SK-N-SH (cell line): ENCODE measurements around the gene PLA2G3. TPM values are rescaled to one million over a fixed set of nuclear protein-coding genes. Genes with fewer than 3 reads are reported as not detected.

Source experiments
- CTCF ChIA-PET: fragments of 300-600, 350-600 bp; formaldehyde crosslinking; extraction: SDS; loops from one replicate; lab custom pipeline; 2021; lab: Yijun Ruan, JAX
- POLR2A ChIA-PET: fragments of 350-600 bp; sonication (Branson Sonifier 250); formaldehyde crosslinking; extraction: SDS; loops from one replicate; lab custom pipeline; 2020; ENCODE audit warnings: antibody characterized with exemption, inconsistent platforms; lab: Yijun Ruan, JAX
- DNase-seq: peaks from one replicate; pipeline ENCODE4 v3.0.0; 2012
- H2AFZ ChIP-seq: fragments of 200-600 bp; sonication (generic); 2 replicates; pipeline ENCODE4 v1.8.1; 2016; ENCODE audit warnings: antibody characterized with exemption, mild to moderate bottlenecking, low read depth
- H3F3A ChIP-seq: fragments of 200-600 bp; sonication (generic); replicated peaks from 2 replicates; pipeline ENCODE3; 2016; ENCODE audit warnings: antibody characterized with exemption, mild to moderate bottlenecking; ENCODE audit not compliant: insufficient read depth
- H3K27ac ChIP-seq, 2 experiments: fragments of 200-500 bp in 1 of 2; fragments of 200-600 bp in 1 of 2; sonication (Bioruptor generic) in 1 of 2; sonication (generic), shearing (Covaris generic) in 1 of 2; 2 replicates each; pipeline versions ENCODE4 v1.5.1 to v1.6.1; 2014 to 2016; ENCODE audit warnings: low read depth in 2 of 2, inconsistent platforms in 1 of 2, low read length in 1 of 2, mild to moderate bottlenecking in 1 of 2, mixed read lengths in 1 of 2
- H3K27me3 ChIP-seq: fragments of 200-600 bp; sonication (generic), shearing (Covaris generic); 2 replicates; pipeline ENCODE4 v1.6.1; 2016; ENCODE audit warnings: mixed run types; ENCODE audit not compliant: insufficient read depth
- H3K36me3 ChIP-seq, 2 experiments: fragments of 200-500 bp in 1 of 2; fragments of 200-600 bp in 1 of 2; sonication (Bioruptor generic) in 1 of 2; sonication (generic) in 1 of 2; replicated peaks in 1 of 2; 2 replicates each; pipeline versions ENCODE3 to v1.5.1; 2014 to 2016; ENCODE audit warnings: low read length in 1 of 2, mild to moderate bottlenecking in 1 of 2; ENCODE audit not compliant: insufficient read depth in 2 of 2, control insufficient read depth in 1 of 2
- H3K4me1 ChIP-seq, 2 experiments: fragments of 200-500 bp in 1 of 2; fragments of 200-600 bp in 1 of 2; sonication (Bioruptor generic) in 1 of 2; sonication (generic), shearing (Covaris generic) in 1 of 2; 2 replicates each; pipeline versions ENCODE4 v1.5.1 to v1.6.1; 2014 to 2016; ENCODE audit warnings: low read depth in 1 of 2, low read length in 1 of 2, mixed run types in 1 of 2; ENCODE audit not compliant: insufficient read depth in 2 of 2, control insufficient read depth in 1 of 2
- H3K4me2 ChIP-seq: fragments of 200-600 bp; sonication (generic), shearing (Covaris generic); 2 replicates; pipeline ENCODE4 v1.6.1; 2017; ENCODE audit warnings: mixed run types
- H3K4me3 ChIP-seq, 2 experiments: fragments of 200-500 bp in 1 of 2; fragments of 200-600 bp in 1 of 2; sonication (Bioruptor generic) in 1 of 2; sonication (generic), shearing (Covaris generic) in 1 of 2; 2 replicates each; pipeline versions ENCODE4 v1.5.1 to v1.8.1; 2014 to 2016; ENCODE audit warnings: low read depth in 2 of 2, inconsistent platforms in 1 of 2, low read length in 1 of 2, mild to moderate bottlenecking in 1 of 2, mixed read lengths in 1 of 2, moderate library complexity in 1 of 2
- H3K79me2 ChIP-seq: fragments of 200-600 bp; sonication (generic); 2 replicates; pipeline ENCODE4 v1.8.1; 2017; ENCODE audit warnings: mild to moderate bottlenecking; ENCODE audit not compliant: insufficient read depth
- H3K9ac ChIP-seq: fragments of 200-600 bp; sonication (generic); 2 replicates; pipeline ENCODE4 v1.6.1; 2017; ENCODE audit warnings: mixed run types
- H3K9me2 ChIP-seq: fragments of 200-600 bp; sonication (generic); 2 replicates; pipeline ENCODE4 v1.6.1; 2017; ENCODE audit warnings: mixed run types
- H3K9me3 ChIP-seq: fragments of 200-600 bp; sonication (generic); 2 replicates; pipeline ENCODE4 v1.6.1; 2017; ENCODE audit warnings: mixed run types, mild to moderate bottlenecking, moderate library complexity
- H4K20me1 ChIP-seq: fragments of 200-600 bp; sonication (generic); 2 replicates; pipeline ENCODE4 v1.6.1; 2017; ENCODE audit warnings: mild to moderate bottlenecking, mixed run types; ENCODE audit not compliant: insufficient read depth
- EP300 ChIP-seq, 2 experiments: IDR thresholded peaks; 2 replicates each; pipeline versions ENCODE4 v1.4.0 to v1.6.1; 2012; ENCODE audit warnings: borderline replicate concordance in 1 of 2, low read depth in 1 of 2, low read length in 1 of 2
- FOXM1 ChIP-seq: IDR thresholded peaks from 2 replicates; pipeline ENCODE4 v1.4.0; 2012; ENCODE audit warnings: low read depth, mild to moderate bottlenecking
- GABPA ChIP-seq: IDR thresholded peaks from 2 replicates; pipeline ENCODE4 v1.4.0; 2012; ENCODE audit warnings: low read depth, mild to moderate bottlenecking
- GATA2 ChIP-seq: sonication (generic); formaldehyde crosslinking; IDR thresholded peaks from 2 replicates; pipeline ENCODE4 v1.5.0; 2020; ENCODE audit warnings: mild to moderate bottlenecking, missing genetic modification reagents
- MXI1 ChIP-seq: IDR thresholded peaks from 2 replicates; pipeline ENCODE4 v1.6.1; 2012; ENCODE audit warnings: mild to moderate bottlenecking, low read depth, low read length, improper control_type of control experiment
- NRF1 ChIP-seq: IDR thresholded peaks from 2 replicates; pipeline ENCODE4 v1.6.1; 2012; ENCODE audit warnings: low read depth, mild to moderate bottlenecking, low read length
- RCOR1 ChIP-seq: fragments of 150-350 bp; IDR thresholded peaks from 2 replicates; pipeline ENCODE4 v1.6.1; 2017; ENCODE audit warnings: antibody characterized with exemption, low read length
- RXRA ChIP-seq: IDR thresholded peaks from 2 replicates; pipeline ENCODE4 v1.4.0; 2012; ENCODE audit warnings: low read depth, mild to moderate bottlenecking, borderline replicate concordance
- SIN3A ChIP-seq: IDR thresholded peaks from 2 replicates; pipeline ENCODE4 v1.6.1; 2012; ENCODE audit warnings: low read depth, mild to moderate bottlenecking, low read length, moderate library complexity, borderline replicate concordance
- TAF1 ChIP-seq: IDR thresholded peaks from 2 replicates; pipeline ENCODE4 v1.6.1; 2012; ENCODE audit warnings: low read depth, mild to moderate bottlenecking, low read length, moderate library complexity, borderline replicate concordance
- TCF12 ChIP-seq: IDR thresholded peaks from 2 replicates; pipeline ENCODE4 v1.4.0; 2012
- YY1 ChIP-seq: IDR thresholded peaks from 2 replicates; pipeline ENCODE4 v1.4.0; 2012; ENCODE audit warnings: low read depth, mild to moderate bottlenecking
- WGBS: methylation state at CpG from one replicate; pipeline ENCODE4 v1.1.6; 2017; ENCODE audit warnings: low lambda C conversion rate; 5-methylcytosine and 5-hydroxymethylcytosine counted together
- polyA plus RNA-seq, 3 experiments: library from polyadenylated mRNA; depleted of rRNA; stranded (reverse); fragments of >200 nt; gene quantifications; 2 replicates each; pipeline ENCODE4 v1.2.3, GENCODE V29; 2012
- TF ChIP-seq, protein P1 (sequence below): IDR thresholded peaks from 2 replicates; pipeline ENCODE4; 2012
- TF ChIP-seq, protein P2 (sequence below): IDR thresholded peaks from 2 replicates; pipeline ENCODE4 v1.6.1; 2012; ENCODE audit warnings: mild to moderate bottlenecking, low read depth, low read length, moderate library complexity
- TF ChIP-seq, protein P3 (sequence below): fragments of 150-350 bp; IDR thresholded peaks from 2 replicates; pipeline ENCODE4 v1.6.1; 2016; ENCODE audit warnings: mild to moderate bottlenecking, low read depth, low read length

PLA2G3 gene
- polyA plus RNA-seq, 1 of the 3 experiments (the other 2 are of a cell fraction): not detected

DNA sequence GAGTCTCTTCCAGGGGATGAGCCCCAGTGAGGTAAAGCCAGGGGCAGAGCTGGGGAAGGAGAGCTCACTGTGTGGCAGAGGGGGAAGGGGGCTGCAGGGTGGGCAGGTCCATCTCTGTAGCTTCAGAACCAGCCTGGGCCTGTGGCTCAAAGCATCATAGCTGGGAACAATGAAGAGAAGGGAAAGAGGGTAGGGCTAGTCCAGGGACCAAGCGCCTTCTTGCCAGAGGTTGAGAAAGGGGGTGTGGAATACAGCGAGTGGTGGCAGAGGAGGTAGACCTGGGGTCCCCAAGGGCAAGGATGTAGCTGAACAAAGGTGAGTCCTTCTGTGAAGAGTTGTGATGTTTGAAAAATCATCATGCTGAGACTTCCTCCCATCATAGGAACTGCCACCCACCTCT lies 1.2 kb upstream of the PLA2G3 start:
- no peak for DNase-seq
- Histone ChIP-seq H3K27ac (no peak overlapping the region), H3F3A (no peaks in the 10 kb centered on the region), H3K4me1 (peaks cover 0 to 32% of the 10 kb centered on the region in 2 experiments; a peak in 2 of 4 replicates), H3K79me2 (no peaks in the 10 kb centered on the region), H3K4me2 (no peak overlapping the region), H3K9ac (no peak overlapping the region), H3K4me3 (no peak overlapping the region), H3K9me2 (no peaks in the 10 kb centered on the region), H3K9me3 (no peaks in the 10 kb centered on the region), H4K20me1 (no peaks in the 10 kb centered on the region), H3K27me3 (peaks cover 4% of the 10 kb centered on the region; the same call in 1 of the 2 replicates), H2AFZ (no peak overlapping the region), H3K36me3 (no peaks in the 10 kb centered on the region)
- TF ChIP-seq MXI1: no peak
- TF ChIP-seq, protein P1, sequence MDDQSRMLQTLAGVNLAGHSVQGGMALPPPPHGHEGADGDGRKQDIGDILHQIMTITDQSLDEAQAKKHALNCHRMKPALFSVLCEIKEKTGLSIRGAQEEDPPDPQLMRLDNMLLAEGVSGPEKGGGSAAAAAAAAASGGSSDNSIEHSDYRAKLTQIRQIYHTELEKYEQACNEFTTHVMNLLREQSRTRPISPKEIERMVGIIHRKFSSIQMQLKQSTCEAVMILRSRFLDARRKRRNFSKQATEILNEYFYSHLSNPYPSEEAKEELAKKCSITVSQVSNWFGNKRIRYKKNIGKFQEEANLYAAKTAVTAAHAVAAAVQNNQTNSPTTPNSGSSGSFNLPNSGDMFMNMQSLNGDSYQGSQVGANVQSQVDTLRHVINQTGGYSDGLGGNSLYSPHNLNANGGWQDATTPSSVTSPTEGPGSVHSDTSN: no peak
- TF ChIP-seq GABPA: no peak
- TF ChIP-seq TCF12: no peak
- no peak for TF ChIP-seq FOXM1
- no peak for TF ChIP-seq YY1
- TF ChIP-seq TAF1: no peak
- no peak for TF ChIP-seq NRF1
- TF ChIP-seq RXRA: no peak
- no peak for TF ChIP-seq GATA2
- no peak for TF ChIP-seq SIN3A
- TF ChIP-seq, protein P2, sequence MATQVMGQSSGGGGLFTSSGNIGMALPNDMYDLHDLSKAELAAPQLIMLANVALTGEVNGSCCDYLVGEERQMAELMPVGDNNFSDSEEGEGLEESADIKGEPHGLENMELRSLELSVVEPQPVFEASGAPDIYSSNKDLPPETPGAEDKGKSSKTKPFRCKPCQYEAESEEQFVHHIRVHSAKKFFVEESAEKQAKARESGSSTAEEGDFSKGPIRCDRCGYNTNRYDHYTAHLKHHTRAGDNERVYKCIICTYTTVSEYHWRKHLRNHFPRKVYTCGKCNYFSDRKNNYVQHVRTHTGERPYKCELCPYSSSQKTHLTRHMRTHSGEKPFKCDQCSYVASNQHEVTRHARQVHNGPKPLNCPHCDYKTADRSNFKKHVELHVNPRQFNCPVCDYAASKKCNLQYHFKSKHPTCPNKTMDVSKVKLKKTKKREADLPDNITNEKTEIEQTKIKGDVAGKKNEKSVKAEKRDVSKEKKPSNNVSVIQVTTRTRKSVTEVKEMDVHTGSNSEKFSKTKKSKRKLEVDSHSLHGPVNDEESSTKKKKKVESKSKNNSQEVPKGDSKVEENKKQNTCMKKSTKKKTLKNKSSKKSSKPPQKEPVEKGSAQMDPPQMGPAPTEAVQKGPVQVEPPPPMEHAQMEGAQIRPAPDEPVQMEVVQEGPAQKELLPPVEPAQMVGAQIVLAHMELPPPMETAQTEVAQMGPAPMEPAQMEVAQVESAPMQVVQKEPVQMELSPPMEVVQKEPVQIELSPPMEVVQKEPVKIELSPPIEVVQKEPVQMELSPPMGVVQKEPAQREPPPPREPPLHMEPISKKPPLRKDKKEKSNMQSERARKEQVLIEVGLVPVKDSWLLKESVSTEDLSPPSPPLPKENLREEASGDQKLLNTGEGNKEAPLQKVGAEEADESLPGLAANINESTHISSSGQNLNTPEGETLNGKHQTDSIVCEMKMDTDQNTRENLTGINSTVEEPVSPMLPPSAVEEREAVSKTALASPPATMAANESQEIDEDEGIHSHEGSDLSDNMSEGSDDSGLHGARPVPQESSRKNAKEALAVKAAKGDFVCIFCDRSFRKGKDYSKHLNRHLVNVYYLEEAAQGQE: no peak
- TF ChIP-seq RCOR1: no peak
- TF ChIP-seq EP300 (IDR thresholded peaks at IDR 0.05; ENCODE audit: borderline replicate concordance in 1 of 2, low read depth in 1 of 2, low read length in 1 of 2): no peak
- TF ChIP-seq, protein P3, sequence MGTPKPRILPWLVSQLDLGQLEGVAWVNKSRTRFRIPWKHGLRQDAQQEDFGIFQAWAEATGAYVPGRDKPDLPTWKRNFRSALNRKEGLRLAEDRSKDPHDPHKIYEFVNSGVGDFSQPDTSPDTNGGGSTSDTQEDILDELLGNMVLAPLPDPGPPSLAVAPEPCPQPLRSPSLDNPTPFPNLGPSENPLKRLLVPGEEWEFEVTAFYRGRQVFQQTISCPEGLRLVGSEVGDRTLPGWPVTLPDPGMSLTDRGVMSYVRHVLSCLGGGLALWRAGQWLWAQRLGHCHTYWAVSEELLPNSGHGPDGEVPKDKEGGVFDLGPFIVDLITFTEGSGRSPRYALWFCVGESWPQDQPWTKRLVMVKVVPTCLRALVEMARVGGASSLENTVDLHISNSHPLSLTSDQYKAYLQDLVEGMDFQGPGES: no peak
- ChIA-PET POLR2A (no interaction called here), CTCF (interaction anchor here (1.1 to 5.0 kb wide), 5 partner anchors 34 to 377 kb away, joined by 3 to 22 read pairs (median 5); partner anchors contain the start of genes LIMK2 and SELENOM)
- WGBS: 74% methylated on average over 2 of the region's 2 CpGs
